Astrocyte of the spinal cord (primary cell): Measurements from ENCODE around the gene SAP30L.

Source experiments
- DNase-seq: peaks from one replicate; pipeline ENCODE4 v3.0.0; 2011; ENCODE audit warnings: low read depth, low spot score
- H3K4me3 ChIP-seq: 2 replicates; pipeline ENCODE4 v1.5.1; 2011; ENCODE audit warnings: low read depth, mild to moderate bottlenecking, low read length, moderate library complexity
- in situ Hi-C: cut with HindIII; loops from 2 replicates; pipeline ENCODE4 v1.10.0; 2017; ENCODE audit warnings: low sequenced_read_pairs
- TF ChIP-seq, protein P1 (sequence below): IDR thresholded peaks from 2 replicates; pipeline ENCODE4 v1.5.1; 2012; ENCODE audit warnings: low read depth, mild to moderate bottlenecking, low read length, inconsistent platforms

The SAP30L gene

GRCh38 chr5:154415114-154415513 is 30.7 kb upstream of the SAP30L start:
- no peak for DNase-seq
- H3K4me3 ChIP-seq: no peak overlapping the region
- in situ Hi-C loops: no loop called here
- TF ChIP-seq, protein P1, sequence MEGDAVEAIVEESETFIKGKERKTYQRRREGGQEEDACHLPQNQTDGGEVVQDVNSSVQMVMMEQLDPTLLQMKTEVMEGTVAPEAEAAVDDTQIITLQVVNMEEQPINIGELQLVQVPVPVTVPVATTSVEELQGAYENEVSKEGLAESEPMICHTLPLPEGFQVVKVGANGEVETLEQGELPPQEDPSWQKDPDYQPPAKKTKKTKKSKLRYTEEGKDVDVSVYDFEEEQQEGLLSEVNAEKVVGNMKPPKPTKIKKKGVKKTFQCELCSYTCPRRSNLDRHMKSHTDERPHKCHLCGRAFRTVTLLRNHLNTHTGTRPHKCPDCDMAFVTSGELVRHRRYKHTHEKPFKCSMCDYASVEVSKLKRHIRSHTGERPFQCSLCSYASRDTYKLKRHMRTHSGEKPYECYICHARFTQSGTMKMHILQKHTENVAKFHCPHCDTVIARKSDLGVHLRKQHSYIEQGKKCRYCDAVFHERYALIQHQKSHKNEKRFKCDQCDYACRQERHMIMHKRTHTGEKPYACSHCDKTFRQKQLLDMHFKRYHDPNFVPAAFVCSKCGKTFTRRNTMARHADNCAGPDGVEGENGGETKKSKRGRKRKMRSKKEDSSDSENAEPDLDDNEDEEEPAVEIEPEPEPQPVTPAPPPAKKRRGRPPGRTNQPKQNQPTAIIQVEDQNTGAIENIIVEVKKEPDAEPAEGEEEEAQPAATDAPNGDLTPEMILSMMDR: no peak

GRCh38 chr5:154418344-154418820 is 27.4 kb upstream of the SAP30L start:
- no peak overlapping the region for H3K4me3 ChIP-seq
- TF ChIP-seq, protein P1: no peak
- in situ Hi-C loops: no loop called here
- peak; percentile 31 for DNase-seq

DNA sequence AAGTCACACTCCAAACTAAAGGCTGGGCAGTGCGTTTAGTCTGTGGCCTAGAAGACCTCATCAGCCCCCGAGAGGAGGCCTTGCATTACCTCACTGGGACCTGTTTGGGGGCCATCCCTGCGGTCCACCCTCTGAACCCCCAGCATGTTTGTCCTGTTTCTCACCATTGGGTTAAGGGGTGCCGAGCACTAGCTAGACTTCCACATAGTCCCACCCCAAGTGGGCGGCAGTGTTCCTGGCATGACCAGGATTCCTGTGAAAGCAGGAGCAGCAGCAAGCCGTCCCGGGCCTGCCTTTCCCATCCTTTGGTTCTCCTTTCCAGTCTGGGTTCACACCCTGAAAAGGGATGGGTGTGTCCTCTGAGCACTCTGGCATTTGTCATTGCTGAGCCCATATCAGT is 26.6 kb upstream of the SAP30L start:
- no peak overlapping the region for H3K4me3 ChIP-seq
- in situ Hi-C loops: no loop called here
- TF ChIP-seq, protein P1: no peak
- DNase-seq: no peak

GRCh38 chr5:154421868-154422267 is 23.9 kb upstream of the SAP30L start:
- TF ChIP-seq, protein P1: peak; percentile 54
- no peak overlapping the region for H3K4me3 ChIP-seq
- no peak for DNase-seq
- in situ Hi-C loops: no loop called here

- in situ Hi-C loops: no loop called here
- no peak for DNase-seq
- TF ChIP-seq, protein P1: no peak
Measured at GRCh38 chr5:154422298-154422697, 23.5 kb upstream of the SAP30L start.

GRCh38 chr5:154428208-154428607 is 17.6 kb upstream of the SAP30L start:
- in situ Hi-C loops: no loop called here
- DNase-seq: no peak
- TF ChIP-seq, protein P1: no peak

More at GRCh38 chr5:154422298-154422697, 23.5 kb upstream of the SAP30L start:
- no peak overlapping the region for H3K4me3 ChIP-seq

GRCh38 chr5:154429341-154429740 is 16.5 kb upstream of the SAP30L start:
- H3K4me3 ChIP-seq: no peak overlapping the region
- DNase-seq: no peak
- TF ChIP-seq, protein P1: no peak
- in situ Hi-C loops: no loop called here

More at GRCh38 chr5:154428208-154428607, 17.6 kb upstream of the SAP30L start:
- no peak overlapping the region for H3K4me3 ChIP-seq
